Erythroblast (primary cell): ENCODE measurements around the gene GLRA1.
"Not testable (repeated sequence)": the region's sequence is repeated elsewhere in the genome, so short reads cannot be mapped to it uniquely, and the experiment has no call there.

Experiments
- DNase-seq, 2 experiments: peaks; one replicate each; lab custom pipeline; 2025; lab: John Stamatoyannopoulos, UW
- GATA1 ChIP-seq: IDR thresholded peaks from 2 replicates; pipeline ENCODE4 v1.6.1; 2011; ENCODE audit warnings: low read depth, mild to moderate bottlenecking, control low read depth, low read length, moderate library complexity
- POLR2A ChIP-seq: IDR thresholded peaks from 2 replicates; pipeline ENCODE4 v1.6.1; 2011; ENCODE audit warnings: mild to moderate bottlenecking, low read length

GLRA1 gene

DNA sequence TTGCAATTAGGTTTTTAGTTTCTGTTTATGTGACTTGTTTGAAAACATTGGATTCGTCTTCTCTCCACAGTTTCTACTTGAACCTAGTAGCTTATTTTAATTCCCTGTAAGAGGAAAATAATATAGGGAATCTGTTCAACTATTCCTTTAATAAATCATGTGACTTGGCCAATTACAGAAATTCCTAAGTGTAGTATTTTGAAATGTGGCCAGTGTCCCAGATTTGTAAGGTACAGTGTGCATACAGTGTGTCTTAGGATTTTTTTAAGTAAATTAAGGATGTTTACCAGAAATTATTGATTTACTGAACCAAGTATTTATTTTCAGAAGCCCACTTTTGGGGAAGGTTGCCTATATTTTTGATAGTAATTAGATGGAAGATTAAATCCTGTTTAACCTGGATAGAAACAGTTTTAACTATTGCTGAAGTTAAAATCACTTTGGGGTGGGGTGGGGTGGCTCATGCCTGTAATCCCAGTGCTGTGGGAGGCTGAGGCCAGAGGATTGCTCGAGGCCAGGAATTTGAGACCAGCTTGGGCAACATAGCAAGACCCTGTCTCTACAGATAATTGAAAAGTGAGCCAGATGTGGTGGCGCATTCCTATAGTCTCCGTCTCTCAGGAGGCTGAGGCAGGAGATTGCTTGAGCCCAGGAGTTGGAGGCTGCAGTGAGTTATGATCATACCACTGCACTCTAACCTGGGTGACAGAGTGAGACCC, 116.0 kb downstream of the GLRA1 start:
- no peak for TF ChIP-seq POLR2A
- no peak for TF ChIP-seq GATA1
- no peak for DNase-seq

DNA sequence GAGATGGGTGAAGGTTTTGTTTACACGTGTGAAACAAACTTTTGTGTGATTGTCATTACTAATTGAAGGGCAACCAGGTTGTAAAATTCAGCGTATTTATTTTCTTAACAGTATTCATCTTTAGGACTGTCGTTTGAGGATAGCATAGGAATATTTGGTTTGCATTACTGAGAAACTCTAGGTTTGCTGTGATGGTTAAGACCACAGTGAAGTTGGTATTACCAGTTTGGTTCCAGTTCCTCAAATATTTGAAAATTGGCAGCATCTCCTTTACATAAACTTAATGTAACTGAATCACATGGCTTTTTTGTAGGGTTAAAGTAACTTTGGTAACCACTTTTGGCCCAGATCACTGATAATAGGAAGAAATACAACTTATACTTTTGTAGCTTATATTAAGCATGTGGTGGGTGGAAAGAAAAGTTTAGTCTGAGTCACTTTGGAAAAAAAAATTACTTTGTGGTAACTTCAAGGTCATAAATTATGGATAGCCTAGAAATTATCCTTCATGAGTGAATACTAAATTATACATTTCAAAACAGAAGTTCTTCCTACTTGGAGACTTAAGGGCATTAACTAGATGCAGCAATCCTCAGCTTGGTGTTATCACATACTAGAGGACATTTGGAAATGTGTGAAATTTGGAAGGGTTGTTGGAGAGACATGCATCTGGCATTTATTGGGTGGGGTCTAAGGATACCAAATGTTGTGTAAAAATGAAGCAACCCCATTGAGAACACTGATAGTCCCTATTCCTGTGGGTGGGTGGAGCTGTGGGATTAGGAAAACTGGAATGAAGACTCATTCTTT, 119.0 kb downstream of the GLRA1 start:
- no peak for TF ChIP-seq GATA1

GRCh38 chr5:151800532-151800931, 124.1 kb downstream of the GLRA1 start:
- TF ChIP-seq GATA1 (no peak), POLR2A (no peak)

More for the DNA sequence above, 119.0 kb downstream of the GLRA1 start:
- no peak for DNase-seq

DNA sequence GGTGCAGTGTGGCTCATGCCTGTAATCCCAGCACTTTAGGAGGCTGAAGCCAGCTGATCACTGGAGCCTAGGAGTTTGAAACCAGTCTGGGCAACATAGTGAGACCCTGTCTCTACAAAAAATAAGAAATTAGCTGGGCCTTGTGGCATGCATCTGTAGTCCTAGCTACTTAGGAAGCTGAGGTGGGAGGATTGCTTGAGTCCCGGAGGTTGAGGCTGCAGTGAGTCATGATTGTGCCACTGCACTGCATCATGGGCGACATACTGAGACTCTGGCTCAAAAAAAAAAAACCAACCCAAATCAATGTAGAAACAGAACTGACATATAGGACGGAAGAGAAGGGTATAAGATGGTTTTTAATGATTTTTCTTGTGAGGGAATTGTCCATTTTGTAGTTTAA, 125.2 kb downstream of the GLRA1 start:
- no peak for TF ChIP-seq GATA1
- no peak for TF ChIP-seq POLR2A
- no peak for DNase-seq

More at GRCh38 chr5:151800532-151800931, 124.1 kb downstream of the GLRA1 start:
- no peak for DNase-seq

GRCh38 chr5:151798674-151799073, 126.0 kb downstream of the GLRA1 start:
- TF ChIP-seq GATA1 (no peak), POLR2A (no peak)
- no peak for DNase-seq

GRCh38 chr5:151795426-151795825, 129.2 kb downstream of the GLRA1 start:
- no peak for TF ChIP-seq POLR2A
- TF ChIP-seq GATA1: no peak
- no peak for DNase-seq

DNA sequence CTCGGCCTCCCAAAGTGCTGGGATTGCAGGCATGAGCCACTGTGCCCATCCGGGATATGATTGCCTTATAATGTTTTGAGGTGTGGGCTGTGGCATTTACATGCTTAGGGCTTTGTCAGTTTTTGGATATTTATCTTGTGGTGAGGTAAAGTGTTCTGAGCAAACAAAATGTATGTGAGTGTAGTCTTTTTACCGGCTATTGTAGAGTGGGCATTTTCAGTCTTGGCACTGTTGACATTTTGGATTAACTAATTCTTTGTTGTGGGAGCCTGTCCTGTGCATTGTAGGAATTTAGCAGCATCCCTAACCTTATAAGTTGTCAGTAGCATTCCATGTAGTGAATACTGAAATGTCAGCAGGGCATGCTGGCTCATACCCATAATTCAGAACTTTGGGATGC, 131.3 kb downstream of the GLRA1 start:
- TF ChIP-seq GATA1: no peak
- TF ChIP-seq POLR2A: no peak
- DNase-seq: no peak

DNA sequence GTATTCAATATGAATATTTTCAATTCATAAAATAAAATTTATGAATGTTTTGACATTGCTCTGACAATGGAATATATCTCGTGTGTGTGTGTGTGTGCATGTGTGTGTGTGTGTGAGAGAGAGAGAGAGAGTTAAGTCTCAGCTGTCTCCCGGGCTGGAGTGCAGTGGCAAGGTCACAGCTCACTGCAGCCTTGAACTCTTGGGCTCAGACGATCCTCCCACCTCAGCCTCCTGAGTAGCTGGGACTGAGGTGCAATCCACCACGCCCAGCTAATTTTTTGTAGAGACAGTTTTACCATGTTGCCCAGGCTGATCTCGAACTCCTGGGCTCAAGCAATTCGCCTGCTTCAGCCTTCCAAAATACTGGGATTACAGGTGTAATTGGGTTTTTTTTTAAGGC, 136.8 kb downstream of the GLRA1 start:
- no peak for DNase-seq
- TF ChIP-seq POLR2A (no peak), GATA1 (no peak)

- no peak for DNase-seq
- TF ChIP-seq GATA1 (no peak), POLR2A (no peak)
Measured at GRCh38 chr5:151786468-151786867, 138.2 kb downstream of the GLRA1 start.

DNA sequence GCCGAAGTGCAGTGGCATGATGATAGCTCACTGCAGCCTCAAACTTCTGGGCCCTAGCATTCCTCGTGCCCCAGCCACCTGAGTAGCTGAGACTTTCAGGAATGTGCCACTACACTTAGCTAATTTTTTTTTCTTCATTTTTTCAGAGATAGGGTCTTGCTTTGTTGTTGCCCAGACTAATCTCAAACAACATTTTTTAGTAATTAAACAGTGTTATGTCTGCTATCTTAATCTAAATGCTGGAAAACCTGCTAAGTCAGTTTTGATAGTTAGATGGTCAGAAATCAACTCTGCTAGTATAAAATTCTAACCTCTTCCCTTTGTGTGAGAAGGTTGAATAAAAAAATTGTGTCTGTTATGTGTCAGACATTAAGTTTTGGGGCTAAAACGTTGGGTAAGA, 140.5 kb downstream of the GLRA1 start:
- DNase-seq: no peak
- TF ChIP-seq POLR2A (no peak), GATA1 (no peak)

GRCh38 chr5:151783664-151784063, 141.0 kb downstream of the GLRA1 start:
- not testable (repeated sequence) for DNase-seq

- TF ChIP-seq GATA1: no peak
- DNase-seq: no peak
Measured at GRCh38 chr5:151781201-151781600, 143.4 kb downstream of the GLRA1 start.

DNA sequence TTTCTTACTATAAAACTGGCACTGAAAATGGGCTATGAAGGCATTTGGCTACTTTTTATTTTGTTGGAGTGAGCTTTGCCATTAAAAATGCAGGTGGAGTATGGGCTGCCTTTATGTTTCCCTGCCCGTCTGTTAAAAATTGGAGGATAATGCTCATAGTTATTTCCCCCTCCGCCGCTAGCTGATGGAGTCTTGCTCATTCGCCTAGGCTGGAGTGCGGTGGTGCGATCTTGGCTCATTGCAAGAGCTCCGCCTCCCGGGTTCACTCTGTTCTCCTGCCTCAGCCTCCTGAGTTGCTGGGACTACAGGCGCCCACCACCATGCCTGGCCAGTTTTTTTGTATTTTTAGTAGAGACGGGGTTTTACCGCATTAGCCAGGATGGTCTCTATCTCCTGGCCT, 144.3 kb downstream of the GLRA1 start:
- DNase-seq: no peak

DNA sequence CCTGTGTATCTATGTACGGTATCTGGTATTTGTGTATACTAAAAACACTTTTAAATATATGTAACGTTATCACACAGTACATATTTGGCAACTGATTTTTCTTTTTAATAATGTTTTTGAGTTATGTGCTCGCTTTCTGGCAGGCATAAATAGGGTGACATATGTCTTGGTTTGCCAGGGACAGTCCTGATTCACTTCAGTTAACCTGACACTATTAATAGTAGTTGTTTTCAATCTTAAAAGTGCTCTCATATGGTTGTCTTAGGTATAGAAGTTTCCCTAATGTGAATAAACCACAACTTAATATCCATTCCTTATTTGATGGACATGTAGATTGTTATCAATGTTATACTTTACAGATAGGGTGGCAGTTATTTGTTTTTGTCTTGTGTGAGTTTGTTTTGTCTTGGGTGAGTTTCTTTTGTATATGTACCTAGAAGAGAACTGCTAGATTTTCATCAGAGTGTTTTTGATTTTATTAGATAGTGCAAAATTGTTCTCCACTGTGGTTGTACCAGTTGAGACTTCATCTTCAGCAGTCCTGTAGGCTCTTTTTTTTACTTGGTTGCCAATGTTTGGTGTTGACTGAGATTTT, 145.0 kb downstream of the GLRA1 start:
- no peak for TF ChIP-seq GATA1
- TF ChIP-seq POLR2A: no peak
- no peak for DNase-seq

More for the DNA sequence above, 144.3 kb downstream of the GLRA1 start:
- no peak for TF ChIP-seq POLR2A
- TF ChIP-seq GATA1: no peak
